ENCODE results near the gene GNAQ. TPM values are rescaled to one million over a fixed set of nuclear protein-coding genes. Genes with fewer than 3 reads are reported as not detected.

GNAQ gene
- total and polyA plus RNA-seq, 2 experiments from 2014 or later: 21.1 to 43.1 TPM

GRCh38 chr9:78064075-78064474 is 32.5 kb upstream of the GNAQ start (continued):
- TF ChIP-seq REST (IDR thresholded peaks at IDR 0.05; ENCODE audit: unreplicated experiment): no peak

GRCh38 chr9:78062710-78063109 is 31.1 kb upstream of the GNAQ start:
- Histone ChIP-seq H4K20me1 (replicated peaks; ENCODE audit: insufficient read depth) (no peaks in the 10 kb centered on the region), H2AFZ (no peak overlapping the region), H3K4me2 (no peak overlapping the region), H3K79me2 (replicated peaks; ENCODE audit: insufficient read depth) (no peaks in the 10 kb centered on the region), H3K4me1 (ENCODE audit: insufficient read depth) (no peaks in the 10 kb centered on the region), H3K36me3 (ENCODE audit: insufficient read depth) (0 out of 2 replicates have a peak, but pooled peaks cover 9% of the 10 kb centered on the region), H3K4me3 (no peak overlapping the region), H3K27ac (ENCODE audit: low read depth) (no peak overlapping the region), H3K27me3 (ENCODE audit: insufficient read depth) (no peaks in the 10 kb centered on the region), H3F3A (replicated peaks; ENCODE audit: low read depth) (no peaks in the 10 kb centered on the region), H3K9me2 (ENCODE audit: insufficient read depth) (peaks cover 12% of the 10 kb centered on the region)
- DNase-seq (ENCODE audit: low spot score) (no peak), ATAC-seq (no peak)
- Mint-ChIP-seq H3K9me3 (peaks cover 34% of the 10 kb centered on the region), H3K36me3 (ENCODE audit: low read depth) (peaks cover 13% of the 10 kb centered on the region; the same call in 2 of the 3 replicates), H3K4me3 (no peak overlapping the region), H3K27ac (no peak overlapping the region), H3K27me3 (ENCODE audit: insufficient read depth, low read depth, poor library complexity) (no peaks in the 10 kb centered on the region), H3K4me1 (no peaks in the 10 kb centered on the region)
- TF ChIP-seq STAT1 (IDR thresholded peaks at IDR 0.05; ENCODE audit: unreplicated experiment) (no peak), ZNF331 (CRISPR knock-in tag; IDR thresholded peaks at IDR 0.05; ENCODE audit: low read depth) (no peak), ZNF114 (CRISPR knock-in tag; IDR thresholded peaks at IDR 0.05) (no peak), REST (IDR thresholded peaks at IDR 0.05; ENCODE audit: unreplicated experiment) (no peak), EZH2phosphoT487 (IDR thresholded peaks at IDR 0.05; ENCODE audit: unreplicated experiment) (no peak), CREB1 (CRISPR knock-in tag; IDR thresholded peaks at IDR 0.05; ENCODE audit: low read depth) (no peak), EZH2 (IDR thresholded peaks at IDR 0.05; ENCODE audit: low read depth, unreplicated experiment) (no peak), ETS1 (IDR thresholded peaks at IDR 0.05) (no peak), CTCF (conservative IDR thresholded peaks at IDR 0.05; ENCODE audit: low read depth in 2 of 2) (no peak)
